ENCODE measurements around the gene MLST8. TPM values are rescaled to one million over a fixed set of nuclear protein-coding genes. Genes with fewer than 3 reads are reported as not detected.

The MLST8 gene
- total RNA-seq, 2 experiments from 2014 or later, result 22.9 to 26.4 TPM

DNA sequence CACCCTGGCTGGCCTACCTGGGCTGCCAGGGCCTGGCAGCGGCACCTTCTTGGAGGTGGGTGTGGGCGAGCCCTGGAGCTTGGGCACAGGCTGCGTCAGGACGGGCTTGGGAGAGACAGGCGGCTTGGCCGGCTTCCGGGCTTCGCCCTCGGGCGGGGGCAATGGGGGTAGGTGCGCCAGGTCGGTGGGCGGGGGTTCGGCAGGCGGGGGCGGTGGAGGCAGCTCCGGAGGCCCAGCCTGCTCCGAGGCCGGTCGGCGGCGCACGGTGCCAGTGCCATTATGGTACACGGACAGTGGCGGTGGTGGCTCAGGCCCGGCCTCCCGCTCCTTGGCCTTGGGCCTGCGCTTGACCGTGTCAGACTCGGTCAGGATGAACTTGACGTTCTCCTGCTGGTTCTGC is 25.7 kb upstream of the MLST8 start:
- H3K9me3 Mint-ChIP-seq, result no peaks in the 10 kb centered on the region
- no peak overlapping the region for H3K27ac ChIP-seq (ENCODE audit: low read depth in 1 of 2, low read length in 2 of 2)
- ChIA-PET POLR2A (no interaction called here), CTCF (no interaction called here)
- no peaks in the 10 kb centered on the region for H3K27me3 ChIP-seq (ENCODE audit: control insufficient read depth in 1 of 2, insufficient read depth in 2 of 2, low read length in 2 of 2)
- H3K9me3 ChIP-seq (ENCODE audit: control insufficient read depth in 1 of 2, insufficient read depth in 1 of 2, low read length in 2 of 2), result no peaks in the 10 kb centered on the region
- no peaks in the 10 kb centered on the region for H3K4me1 Mint-ChIP-seq (ENCODE audit: low read depth)
- H3K4me3 Mint-ChIP-seq, result no peak overlapping the region
- no peak for ATAC-seq (ENCODE audit: poor library complexity)
- TF ChIP-seq, protein P1, sequence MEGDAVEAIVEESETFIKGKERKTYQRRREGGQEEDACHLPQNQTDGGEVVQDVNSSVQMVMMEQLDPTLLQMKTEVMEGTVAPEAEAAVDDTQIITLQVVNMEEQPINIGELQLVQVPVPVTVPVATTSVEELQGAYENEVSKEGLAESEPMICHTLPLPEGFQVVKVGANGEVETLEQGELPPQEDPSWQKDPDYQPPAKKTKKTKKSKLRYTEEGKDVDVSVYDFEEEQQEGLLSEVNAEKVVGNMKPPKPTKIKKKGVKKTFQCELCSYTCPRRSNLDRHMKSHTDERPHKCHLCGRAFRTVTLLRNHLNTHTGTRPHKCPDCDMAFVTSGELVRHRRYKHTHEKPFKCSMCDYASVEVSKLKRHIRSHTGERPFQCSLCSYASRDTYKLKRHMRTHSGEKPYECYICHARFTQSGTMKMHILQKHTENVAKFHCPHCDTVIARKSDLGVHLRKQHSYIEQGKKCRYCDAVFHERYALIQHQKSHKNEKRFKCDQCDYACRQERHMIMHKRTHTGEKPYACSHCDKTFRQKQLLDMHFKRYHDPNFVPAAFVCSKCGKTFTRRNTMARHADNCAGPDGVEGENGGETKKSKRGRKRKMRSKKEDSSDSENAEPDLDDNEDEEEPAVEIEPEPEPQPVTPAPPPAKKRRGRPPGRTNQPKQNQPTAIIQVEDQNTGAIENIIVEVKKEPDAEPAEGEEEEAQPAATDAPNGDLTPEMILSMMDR (IDR thresholded peaks at IDR 0.05), result no peak
- H3K4me1 ChIP-seq (ENCODE audit: insufficient read depth, low read length), result no peaks in the 10 kb centered on the region
- no peak overlapping the region for H3K27ac Mint-ChIP-seq
- no peak overlapping the region for H3K4me3 ChIP-seq (ENCODE audit: low read length)
- intact Hi-C loops (cut with DNase I, micrococcal nuclease), result no loop called here
- H3K36me3 Mint-ChIP-seq (ENCODE audit: low read depth), result peaks cover under 1% of the 10 kb centered on the region
- DNase-seq, result no peak
- H3K36me3 ChIP-seq (ENCODE audit: insufficient read depth, low read length), result peaks cover 18% of the 10 kb centered on the region
- no peaks in the 10 kb centered on the region for H3K27me3 Mint-ChIP-seq

DNA sequence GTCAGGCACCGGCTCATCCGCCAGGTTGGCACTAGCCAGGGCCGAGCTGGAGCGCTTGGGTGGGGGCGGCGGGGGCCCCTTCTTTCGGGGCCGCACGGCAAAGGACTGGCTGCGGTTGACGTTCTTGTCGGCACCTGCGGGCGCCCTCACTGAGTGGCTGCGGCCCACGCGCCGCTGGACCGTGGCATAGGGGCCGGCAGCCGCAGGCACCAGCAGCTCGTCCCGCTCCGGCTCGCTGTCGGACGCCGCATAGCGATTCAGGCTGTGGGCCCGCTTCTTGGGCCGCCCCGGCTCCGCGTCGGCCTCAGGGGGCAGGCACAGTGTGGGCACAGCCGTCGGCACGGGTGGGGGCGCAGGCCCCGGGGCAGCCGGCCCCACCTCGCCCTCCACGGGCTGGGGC is 24.8 kb upstream of the MLST8 start:
- no peaks in the 10 kb centered on the region for H3K9me3 Mint-ChIP-seq
- TF ChIP-seq, protein P1 (IDR thresholded peaks at IDR 0.05), result no peak
- no peaks in the 10 kb centered on the region for H3K27me3 Mint-ChIP-seq
- intact Hi-C loops (cut with DNase I, micrococcal nuclease), result no loop called here
- H3K4me1 ChIP-seq (ENCODE audit: insufficient read depth, low read length), result no peaks in the 10 kb centered on the region
- no peaks in the 10 kb centered on the region for H3K9me3 ChIP-seq (ENCODE audit: control insufficient read depth in 1 of 2, insufficient read depth in 1 of 2, low read length in 2 of 2)
- no peak overlapping the region for H3K27ac ChIP-seq (ENCODE audit: low read depth in 1 of 2, low read length in 2 of 2)
- no peak for ATAC-seq (ENCODE audit: poor library complexity)
- no peaks in the 10 kb centered on the region for H3K36me3 Mint-ChIP-seq (ENCODE audit: low read depth)
- no peak for DNase-seq
- no peak overlapping the region for H3K27ac Mint-ChIP-seq
- H3K4me3 ChIP-seq (ENCODE audit: low read length), result no peak overlapping the region
- no peak overlapping the region for H3K4me3 Mint-ChIP-seq
- POLR2A ChIA-PET, result no interaction called here
- no peaks in the 10 kb centered on the region for H3K4me1 Mint-ChIP-seq (ENCODE audit: low read depth)
- CTCF ChIA-PET, result no interaction called here
- H3K27me3 ChIP-seq (ENCODE audit: control insufficient read depth in 1 of 2, insufficient read depth in 2 of 2, low read length in 2 of 2), result no peaks in the 10 kb centered on the region
- peaks cover 10% of the 10 kb centered on the region for H3K36me3 ChIP-seq (ENCODE audit: insufficient read depth, low read length)

DNA sequence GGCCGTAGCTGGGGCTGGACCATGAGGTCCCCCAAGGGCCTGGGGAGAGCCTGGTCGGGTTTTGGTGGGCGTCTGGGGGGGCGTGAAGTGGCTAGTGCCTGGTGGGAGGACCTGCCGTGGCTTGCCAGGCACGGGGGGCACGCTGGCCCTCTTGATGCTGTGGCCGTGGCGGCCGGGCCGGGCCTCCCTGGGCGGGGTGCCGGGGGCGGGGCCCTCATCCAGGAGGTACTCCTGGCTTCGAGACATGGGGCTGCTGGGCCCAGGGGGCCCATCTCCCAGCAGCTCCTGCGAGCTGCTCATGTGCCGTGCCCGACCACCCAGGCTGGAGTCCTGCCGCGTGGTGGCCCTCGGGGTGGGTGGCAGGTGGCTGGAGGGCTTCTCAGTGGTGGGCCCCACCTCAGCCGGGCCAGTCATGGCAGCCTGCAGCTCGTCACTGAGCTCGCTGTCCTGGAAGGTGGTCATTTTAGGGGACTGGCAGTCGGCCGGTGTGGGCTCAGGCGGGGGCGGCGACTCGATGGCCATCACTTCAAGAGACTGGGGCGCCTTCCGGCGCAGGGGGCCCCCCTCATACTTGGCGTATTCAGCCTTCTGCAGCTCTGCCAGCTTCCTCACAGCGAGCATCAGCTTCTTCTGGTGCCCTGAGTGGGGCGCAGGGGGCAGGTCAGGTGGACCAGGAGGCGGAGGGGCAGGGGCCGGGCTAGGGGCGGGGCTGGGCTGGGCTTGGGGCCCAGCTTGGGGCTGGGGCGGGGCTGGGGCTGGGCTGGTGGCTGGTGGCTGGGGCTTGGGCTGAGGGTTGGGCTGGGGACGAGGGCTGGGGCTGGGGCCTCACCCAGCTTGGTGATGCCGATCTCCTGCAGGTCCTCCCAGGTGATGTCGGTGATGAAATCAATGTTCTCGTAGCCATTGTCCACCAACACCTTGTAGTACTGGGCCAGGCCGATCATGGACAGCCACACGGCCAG is 24.0 kb upstream of the MLST8 start:
- CTCF ChIA-PET, result no interaction called here
- H3K9me3 Mint-ChIP-seq, result no peaks in the 10 kb centered on the region
- TF ChIP-seq, protein P1 (IDR thresholded peaks at IDR 0.05), result no peak
- ATAC-seq (ENCODE audit: poor library complexity), result no peak
- POLR2A ChIA-PET, result no interaction called here
- intact Hi-C loops (cut with DNase I, micrococcal nuclease), result no loop called here
- no peak overlapping the region for H3K4me3 Mint-ChIP-seq
- Histone ChIP-seq H3K27ac (ENCODE audit: low read depth in 1 of 2, low read length in 2 of 2) (no peak overlapping the region), H3K36me3 (ENCODE audit: insufficient read depth, low read length) (peaks cover 3% of the 10 kb centered on the region), H3K27me3 (ENCODE audit: control insufficient read depth in 1 of 2, insufficient read depth in 2 of 2, low read length in 2 of 2) (no peaks in the 10 kb centered on the region), H3K4me3 (ENCODE audit: low read length) (no peak overlapping the region), H3K4me1 (ENCODE audit: insufficient read depth, low read length) (no peaks in the 10 kb centered on the region), H3K9me3 (ENCODE audit: control insufficient read depth in 1 of 2, insufficient read depth in 1 of 2, low read length in 2 of 2) (no peaks in the 10 kb centered on the region)
- H3K27me3 Mint-ChIP-seq, result no peaks in the 10 kb centered on the region
- DNase-seq, result no peak
- H3K27ac Mint-ChIP-seq, result no peak overlapping the region
- no peaks in the 10 kb centered on the region for H3K36me3 Mint-ChIP-seq (ENCODE audit: low read depth)
- H3K4me1 Mint-ChIP-seq (ENCODE audit: low read depth), result no peaks in the 10 kb centered on the region
